Neutrophil (primary cell): ENCODE measurements around the gene SLC25A26.

Experiments
- H3K27ac ChIP-seq: fragments of 200-600 bp; sonication (generic); 2 replicates; pipeline ENCODE4 v1.5.1; 2016; ENCODE audit warnings: mild to moderate bottlenecking, moderate library complexity
- H3K27me3 ChIP-seq: fragments of 200-600 bp; sonication (generic); 2 replicates; pipeline ENCODE4 v1.6.0; 2016; ENCODE audit warnings: mild to moderate bottlenecking
- H3K36me3 ChIP-seq: fragments of 200-600 bp; sonication (generic); 2 replicates; pipeline ENCODE4 v1.5.1; 2017
- H3K4me1 ChIP-seq, 2 experiments: fragments of 200-600 bp in 1 of 2; sonication (generic) in 1 of 2; 1 replicate in 1 of 2; 2 replicates in 1 of 2; pipeline versions ENCODE4 v1.5.1 to v1.6.1; 2013 to 2016; ENCODE audit warnings: low read depth in 1 of 2, low read length in 1 of 2, mild to moderate bottlenecking in 1 of 2, moderate library complexity in 1 of 2; ENCODE audit not compliant: control insufficient read depth in 1 of 2, insufficient read depth in 1 of 2
- H3K4me3 ChIP-seq, 2 experiments: fragments of 200-600 bp in 1 of 2; sonication (generic) in 1 of 2; 1 replicate in 1 of 2; 2 replicates in 1 of 2; pipeline ENCODE4 v1.5.1; 2013 to 2016; ENCODE audit warnings: low read depth in 1 of 2, low read length in 1 of 2, mild to moderate bottlenecking in 1 of 2, moderate library complexity in 1 of 2
- H3K9me3 ChIP-seq: fragments of 200-600 bp; sonication (generic); 2 replicates; pipeline ENCODE4 v1.5.1; 2016
- CTCF ChIP-seq: fragments of 200-600 bp; sonication (generic); IDR thresholded peaks from 2 replicates; pipeline ENCODE4 v1.5.1; 2016; ENCODE audit warnings: antibody characterized with exemption

Gene SLC25A26

GRCh38 chr3:66320390-66320789, 99.6 kb downstream of the SLC25A26 start:
- H3K27ac ChIP-seq = no peak overlapping the region
- no peaks in the 10 kb centered on the region for H3K9me3 ChIP-seq
- TF ChIP-seq CTCF = no peak
- no peaks in the 10 kb centered on the region for H3K36me3 ChIP-seq
- no peak overlapping the region for H3K4me3 ChIP-seq
- no peaks in the 10 kb centered on the region for H3K4me1 ChIP-seq
- no peaks in the 10 kb centered on the region for H3K27me3 ChIP-seq

- Histone ChIP-seq H3K9me3 (no peaks in the 10 kb centered on the region), H3K27me3 (no peaks in the 10 kb centered on the region), H3K4me3 (no peak overlapping the region), H3K36me3 (no peaks in the 10 kb centered on the region), H3K27ac (no peak overlapping the region), H3K4me1 (no peaks in the 10 kb centered on the region)
- TF ChIP-seq CTCF = no peak
Observed at GRCh38 chr3:66322436-66322835, 101.6 kb downstream of the SLC25A26 start.

GRCh38 chr3:66326340-66326739, 105.5 kb downstream of the SLC25A26 start:
- Histone ChIP-seq H3K27ac (no peak overlapping the region), H3K27me3 (no peaks in the 10 kb centered on the region), H3K4me1 (no peaks in the 10 kb centered on the region), H3K36me3 (no peaks in the 10 kb centered on the region), H3K9me3 (no peaks in the 10 kb centered on the region), H3K4me3 (no peak overlapping the region)
- TF ChIP-seq CTCF = no peak

DNA sequence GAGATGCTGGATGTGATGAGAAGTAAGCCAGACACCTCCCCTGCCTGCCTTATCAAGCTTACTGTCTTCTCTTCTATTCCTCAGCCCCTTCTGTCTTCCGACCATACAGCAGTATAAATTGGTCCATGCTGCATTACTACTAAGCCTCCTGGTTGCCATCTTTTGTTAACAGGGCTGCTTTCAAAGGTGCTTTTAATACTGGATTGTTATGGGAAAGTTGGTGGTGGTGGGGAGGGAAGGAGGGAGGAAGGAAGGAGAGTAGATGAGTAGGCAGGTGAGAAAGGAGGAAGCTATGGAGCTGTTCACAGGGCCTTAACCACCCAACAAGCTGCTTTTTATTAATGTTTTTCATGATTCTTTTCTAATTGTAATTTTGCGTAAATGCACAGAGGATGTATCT, 114.9 kb downstream of the SLC25A26 start:
- Histone ChIP-seq H3K36me3 (no peaks in the 10 kb centered on the region), H3K27me3 (no peaks in the 10 kb centered on the region), H3K4me1 (no peaks in the 10 kb centered on the region), H3K4me3 (no peak overlapping the region), H3K9me3 (no peaks in the 10 kb centered on the region), H3K27ac (no peak overlapping the region)
- no peak for TF ChIP-seq CTCF

GRCh38 chr3:66336333-66336766, 115.5 kb downstream of the SLC25A26 start:
- no peaks in the 10 kb centered on the region for H3K36me3 ChIP-seq
- H3K27me3 ChIP-seq = no peaks in the 10 kb centered on the region
- H3K4me1 ChIP-seq = no peaks in the 10 kb centered on the region
- no peak for TF ChIP-seq CTCF
- no peak overlapping the region for H3K27ac ChIP-seq
- H3K4me3 ChIP-seq = no peak overlapping the region
- H3K9me3 ChIP-seq = no peaks in the 10 kb centered on the region

GRCh38 chr3:66338927-66339326, 118.1 kb downstream of the SLC25A26 start:
- H3K9me3 ChIP-seq = no peaks in the 10 kb centered on the region
- H3K27ac ChIP-seq = no peak overlapping the region
- no peaks in the 10 kb centered on the region for H3K4me1 ChIP-seq
- H3K27me3 ChIP-seq = no peaks in the 10 kb centered on the region
- H3K36me3 ChIP-seq = no peaks in the 10 kb centered on the region
- H3K4me3 ChIP-seq = no peak overlapping the region
- TF ChIP-seq CTCF = no peak
